CD14-positive monocyte (primary cell): Measurements from ENCODE around the gene ABCC11. TPM values are rescaled to one million over a fixed set of nuclear protein-coding genes. Genes with fewer than 3 reads are reported as not detected.

Experiments
- DNase-seq, 3 donors: peaks; one replicate each; pipeline ENCODE4 v3.0.0-alpha.2; 2011 to 2022
- H2AFZ ChIP-seq: 2 replicates; pipeline ENCODE4 v1.6.0; 2012; ENCODE audit warnings: mild to moderate bottlenecking, low read depth, low read length, inconsistent platforms; ENCODE audit not compliant: insufficient read depth, poor library complexity, severe bottlenecking
- H3K27ac ChIP-seq, 2 donors: 1 replicate in 1 of 2; 2 replicates in 1 of 2; pipeline ENCODE4 v1.5.1; 2012 to 2013; ENCODE audit warnings: low read length in 2 of 2, control low read depth in 1 of 2, inconsistent platforms in 1 of 2, low read depth in 1 of 2, mild to moderate bottlenecking in 1 of 2
- H3K27me3 ChIP-seq, 2 donors: one replicate each; pipeline versions ENCODE4 v1.6.0 to v1.6.1; 2011 to 2013; ENCODE audit warnings: low read length in 2 of 2; ENCODE audit not compliant: control insufficient read depth in 2 of 2, insufficient read depth in 2 of 2
- H3K36me3 ChIP-seq, 2 donors: replicated peaks in 1 of 2; 1 replicate in 1 of 2; 2 replicates in 1 of 2; pipeline versions ENCODE4 v1.5.1 to v1.6.1; 2012 to 2013; ENCODE audit warnings: low read length in 2 of 2, control low read depth in 1 of 2, inconsistent platforms in 1 of 2, mild to moderate bottlenecking in 1 of 2; ENCODE audit not compliant: insufficient read depth in 2 of 2, control insufficient read depth in 1 of 2
- H3K4me1 ChIP-seq, 2 donors: 1 replicate in 1 of 2; 2 replicates in 1 of 2; pipeline versions ENCODE4 v1.5.1 to v1.6.1; 2012 to 2013; ENCODE audit warnings: low read length in 2 of 2, control low read depth in 1 of 2, inconsistent platforms in 1 of 2, mild to moderate bottlenecking in 1 of 2, moderate library complexity in 1 of 2; ENCODE audit not compliant: insufficient read depth in 2 of 2, control insufficient read depth in 1 of 2
- H3K4me2 ChIP-seq: replicated peaks from 2 replicates; pipeline ENCODE3; 2012; ENCODE audit warnings: low read length, moderate library complexity, mild to moderate bottlenecking; ENCODE audit not compliant: poor library complexity, severe bottlenecking; ENCODE audit errors: extremely low read depth
- H3K4me3 ChIP-seq, 3 experiments: fragments of 200-600 bp in 1 of 3; sonication (generic) in 1 of 3; replicated peaks in 1 of 3; 1 replicate in 2 of 3; 2 replicates in 1 of 3; pipeline ENCODE4 v1.5.1; 2011 to 2013; ENCODE audit warnings: low read length in 3 of 3, mild to moderate bottlenecking in 3 of 3, control low read depth in 2 of 3, low read depth in 2 of 3, inconsistent platforms in 1 of 3, moderate library complexity in 1 of 3
- H3K79me2 ChIP-seq: 2 replicates; pipeline ENCODE4 v1.6.0; 2012; ENCODE audit warnings: mild to moderate bottlenecking, control low read depth, inconsistent platforms, low read length, moderate library complexity; ENCODE audit not compliant: insufficient read depth
- H3K9ac ChIP-seq: 2 replicates; pipeline ENCODE4 v1.6.0; 2017; ENCODE audit warnings: low read length, mild to moderate bottlenecking; ENCODE audit not compliant: insufficient read depth, poor library complexity, severe bottlenecking
- H3K9me3 ChIP-seq, 2 donors: replicated peaks in 1 of 2; 1 replicate in 1 of 2; 2 replicates in 1 of 2; pipeline versions ENCODE4 v1.5.1 to v1.6.1; 2012 to 2013; ENCODE audit warnings: low read length in 2 of 2, control low read depth in 1 of 2; ENCODE audit not compliant: control insufficient read depth in 1 of 2, insufficient read depth in 1 of 2
- H4K20me1 ChIP-seq: 2 replicates; pipeline ENCODE4 v1.6.0; 2012; ENCODE audit warnings: mild to moderate bottlenecking, low read length, control low read depth, moderate library complexity; ENCODE audit not compliant: insufficient read depth
- H3K27ac Mint-ChIP-seq, 7 donors: one replicate each; pipeline ENCODE4 v1.8.0; 2020; ENCODE audit warnings: mild to moderate bottlenecking in 7 of 7, mixed read lengths in 7 of 7, moderate library complexity in 6 of 7, inconsistent platforms in 2 of 7
- H3K27me3 Mint-ChIP-seq, 3 donors: one replicate each; pipeline ENCODE4 v1.8.0; 2021 to 2022; ENCODE audit warnings: low read depth in 3 of 3, mild to moderate bottlenecking in 3 of 3, mixed read lengths in 3 of 3, moderate library complexity in 3 of 3, inconsistent platforms in 1 of 3
- H3K36me3 Mint-ChIP-seq, 2 donors: one replicate each; pipeline ENCODE4 v1.8.0; 2020; ENCODE audit warnings: mixed read lengths in 2 of 2, inconsistent platforms in 1 of 2, mild to moderate bottlenecking in 1 of 2
- H3K4me1 Mint-ChIP-seq: one replicate; pipeline ENCODE4 v1.8.0; 2020; ENCODE audit warnings: mild to moderate bottlenecking, mixed read lengths
- H3K4me3 Mint-ChIP-seq, 2 donors: one replicate each; pipeline ENCODE4 v1.8.0; 2020; ENCODE audit warnings: mild to moderate bottlenecking in 2 of 2, mixed read lengths in 2 of 2, moderate library complexity in 1 of 2
- H3K9me3 Mint-ChIP-seq, 7 donors: one replicate each; pipeline ENCODE4 v1.8.0; 2020 to 2022; ENCODE audit warnings: mixed read lengths in 7 of 7, mild to moderate bottlenecking in 6 of 7, moderate library complexity in 6 of 7, inconsistent platforms in 2 of 7
- CTCF ChIP-seq: fragments of 200-600 bp; IDR thresholded peaks from one replicate; pipeline ENCODE4 v1.8.0; 2022; ENCODE audit warnings: antibody characterized with exemption, mild to moderate bottlenecking
- WGBS: methylation state at CpG from one replicate; pipeline ENCODE4 v1.1.5; 2013; ENCODE audit warnings: missing lambda C conversion rate; ENCODE audit not compliant: insufficient coverage; 5-methylcytosine and 5-hydroxymethylcytosine counted together
- intact Hi-C, 2 donors: fragments of 100-400 bp; cut with micrococcal nuclease; formaldehyde crosslinking; loops; one replicate each; pipeline versions ENCODE4 v1.15.0 to v1.15.1; 2023
- polyA plus RNA-seq, 3 donors: library from polyadenylated mRNA; depleted of rRNA in 1 of 3; unstranded in 2 of 3; stranded (reverse) in 1 of 3; fragments of 300-500 nt in 2 of 3; fragments of >200 nt in 1 of 3; fragmentation: Illumina TruSeq in 2 of 3; gene quantifications; 1 replicate in 2 of 3; 2 replicates in 1 of 3; pipeline ENCODE4 v1.2.3, GENCODE V29; 2012 to 2021

The ABCC11 gene
- polyA plus RNA-seq, 3 donors, result 0.03 TPM; not detected in 2

GRCh38 chr16:48157794-48158193, 89.5 kb downstream of the ABCC11 start:
- no peaks in the 10 kb centered on the region for H3K36me3 Mint-ChIP-seq

GRCh38 chr16:48157302-48157701, 90.0 kb downstream of the ABCC11 start:
- no peak overlapping the region for H2AFZ ChIP-seq
- intact Hi-C loops, result loop anchor here (5.0 kb wide), 3 partner anchors 1015 to 1210 kb away; partner anchors contain the start of gene NETO2 (in 2 of the 2)
- H3K4me3 Mint-ChIP-seq, result no peak overlapping the region
- no peaks in the 10 kb centered on the region for H4K20me1 ChIP-seq
- H3K9me3 Mint-ChIP-seq, result no peaks in the 10 kb centered on the region
- no peak overlapping the region for H3K4me3 ChIP-seq
- H3K4me1 Mint-ChIP-seq, result peaks cover 10% of the 10 kb centered on the region
- no peaks in the 10 kb centered on the region for H3K36me3 Mint-ChIP-seq
- H3K36me3 ChIP-seq, result no peaks in the 10 kb centered on the region
- H3K27me3 ChIP-seq, result peaks cover 0 to 2% of the 10 kb centered on the region in 2 donors
- TF ChIP-seq CTCF, result peak; percentile 8
- H3K27ac ChIP-seq, result no peak overlapping the region
- H3K27me3 Mint-ChIP-seq, result peaks cover 8 to 22% (median 11%) of the 10 kb centered on the region in 3 donors
- no peak overlapping the region for H3K4me2 ChIP-seq
- no peak for DNase-seq
- H3K27ac Mint-ChIP-seq, result peak overlapping the region in 1 of 7 donors; percentile 23
- no peaks in the 10 kb centered on the region for H3K79me2 ChIP-seq
- H3K9ac ChIP-seq, result no peak overlapping the region
- no peaks in the 10 kb centered on the region for H3K9me3 ChIP-seq
- WGBS, result 100% methylated on average over 1 of the region's 11 CpGs
- H3K4me1 ChIP-seq, result peaks cover 0 to 3% of the 10 kb centered on the region in 2 donors

More at GRCh38 chr16:48157794-48158193, 89.5 kb downstream of the ABCC11 start:
- Mint-ChIP-seq H3K4me3 (no peak overlapping the region), H3K27ac (peak overlapping the region in 2 of 7 donors; percentile 23 to 27), H3K27me3 (peaks cover 8 to 22% (median 11%) of the 10 kb centered on the region in 3 donors), H3K9me3 (no peaks in the 10 kb centered on the region), H3K4me1 (peaks cover 10% of the 10 kb centered on the region)
- H3K27ac ChIP-seq, result no peak overlapping the region
- peaks cover 0 to 2% of the 10 kb centered on the region in 2 donors for H3K27me3 ChIP-seq
- H3K79me2 ChIP-seq, result no peaks in the 10 kb centered on the region
- 89% methylated on average over 3 of the region's 4 CpGs for WGBS
- H3K4me2 ChIP-seq, result no peak overlapping the region
- H3K36me3 ChIP-seq, result no peaks in the 10 kb centered on the region
- no peak for TF ChIP-seq CTCF
- H3K4me1 ChIP-seq, result peaks cover 0 to 3% of the 10 kb centered on the region in 2 donors
- no peak overlapping the region for H3K9ac ChIP-seq
- H4K20me1 ChIP-seq, result no peaks in the 10 kb centered on the region
- DNase-seq, result no peak
- no peak overlapping the region for H3K4me3 ChIP-seq
- no peaks in the 10 kb centered on the region for H3K9me3 ChIP-seq
- H2AFZ ChIP-seq, result no peak overlapping the region
- intact Hi-C loops, result loop anchor here (5.0 kb wide), 3 partner anchors 1015 to 1210 kb away; partner anchors contain the start of gene NETO2 (in 2 of the 2)
